Kidney (tissue), 14 donors: Measurements from ENCODE around the gene CCDC43. TPM values are rescaled to one million over a fixed set of nuclear protein-coding genes. Genes with fewer than 3 reads are reported as not detected.
"Not testable (repeated sequence)": the region's sequence is repeated elsewhere in the genome, so short reads cannot be mapped to it uniquely, and the experiment has no call there.

ENCODE experiments used
- DNase-seq, 5 donors: peaks; one replicate each; pipeline ENCODE4 v3.0.0-alpha.2; 2013 to 2020
- FAIRE-seq: peaks from 2 replicates; lab custom pipeline; 2012; peaks lifted over from hg19 to GRCh38; lab: Jason Lieb, UNC
- H3K27ac ChIP-seq, 2 donors: one replicate each; pipeline ENCODE4 v1.7.0; 2013; ENCODE audit warnings: low read depth in 2 of 2, low read length in 2 of 2, inconsistent platforms in 1 of 2
- H3K27me3 ChIP-seq: one replicate; pipeline ENCODE4 v1.7.1; 2013; ENCODE audit warnings: low read length, inconsistent platforms; ENCODE audit not compliant: control insufficient read depth, insufficient read depth
- H3K36me3 ChIP-seq, 3 donors: one replicate each; pipeline versions ENCODE4 v1.7.0 to v1.7.1; 2013; ENCODE audit warnings: low read length in 3 of 3, control low read depth in 1 of 3, inconsistent platforms in 1 of 3; ENCODE audit not compliant: insufficient read depth in 3 of 3, control insufficient read depth in 2 of 3
- H3K4me1 ChIP-seq, 3 donors: one replicate each; pipeline versions ENCODE4 v1.7.0 to v1.7.1; 2013; ENCODE audit warnings: low read length in 3 of 3, inconsistent platforms in 1 of 3, low read depth in 1 of 3; ENCODE audit not compliant: control insufficient read depth in 2 of 3, insufficient read depth in 2 of 3
- H3K4me3 ChIP-seq, 3 donors: one replicate each; pipeline versions ENCODE4 v1.7.0 to v1.8.1; 2013; ENCODE audit warnings: low read length in 3 of 3, control low read depth in 1 of 3, inconsistent platforms in 1 of 3
- H3K9ac ChIP-seq, 3 donors: one replicate each; pipeline versions ENCODE4 v1.7.0 to v1.7.1; 2013; ENCODE audit warnings: low read length in 3 of 3, control low read depth in 1 of 3, inconsistent platforms in 1 of 3
- H3K9me3 ChIP-seq, 3 donors: one replicate each; pipeline versions ENCODE4 v1.7.0 to v1.7.1; 2013; ENCODE audit warnings: low read length in 3 of 3, control low read depth in 1 of 3, inconsistent platforms in 1 of 3; ENCODE audit not compliant: control insufficient read depth in 2 of 3, insufficient read depth in 1 of 3
- intact Hi-C: fragments of 100-400 bp; cut with DNase I; formaldehyde crosslinking; loops from one replicate; pipeline ENCODE4 v1.11.1; 2022
- polyA plus RNA-seq: library from polyadenylated mRNA; stranded (reverse); fragments of 350-450 nt; fragmentation: Illumina TruSeq; extraction: RNeasy Lipid Tissue Mini Kit (QIAGEN cat#74804); gene quantifications from one replicate; pipeline ENCODE4 v1.2.3, GENCODE V29; 2014; ENCODE audit warnings: low read depth, low replicate concordance; ENCODE audit not compliant: insufficient read depth
- total RNA-seq: library from RNA; stranded (reverse); fragmentation: NEBNext Ultra II Directional; extraction: Animal tissue kit (Norgen Biotek cat#: 25700); gene quantifications from one replicate; pipeline ENCODE4 v1.2.1, GENCODE V29; 2021
- TF ChIP-seq, protein P1 (sequence below): IDR thresholded peaks from 3 replicates; pipeline ENCODE4 v1.5.1; 2012; ENCODE audit warnings: mild to moderate bottlenecking, moderate library complexity, borderline replicate concordance; ENCODE audit not compliant: insufficient read depth; ENCODE audit errors: extremely low read depth
- donor health status: control.
- donor health status: control.
- donor health status: control.
- donor health status: control.
- donor health status: control.
- donor health status: DM: yes; HTN: yes; CAD: no.
- donor health status: Normal renal cell carcinoma (clear cell type).

The CCDC43 gene
- total and polyA plus RNA-seq, 2 donors from 2014 or later = 14.9 to 20.3 TPM

DNA sequence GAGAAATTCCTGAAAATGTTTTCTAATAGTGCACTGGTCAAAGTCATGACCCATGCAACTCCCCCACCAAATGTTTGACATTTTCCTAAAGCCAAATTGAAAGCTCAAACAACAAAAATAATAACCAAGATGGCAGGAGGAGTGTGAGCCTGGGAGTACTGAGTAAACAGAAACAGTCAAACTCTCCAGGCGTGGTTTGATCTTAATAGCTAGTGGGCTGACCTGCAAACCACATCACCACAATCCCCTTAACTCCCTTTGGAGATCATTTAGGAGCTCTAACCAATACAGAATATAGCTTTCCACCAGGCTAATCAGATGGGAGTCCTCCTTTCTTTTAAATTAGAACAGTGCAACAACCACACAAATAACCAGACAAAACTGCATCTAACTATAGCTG lies 52.5 kb downstream of the CCDC43 start:
- H3K4me1 ChIP-seq = no peaks in the 10 kb centered on the region
- H3K27me3 ChIP-seq = no peaks in the 10 kb centered on the region
- no peaks in the 10 kb centered on the region for H3K9me3 ChIP-seq
- TF ChIP-seq, protein P1, sequence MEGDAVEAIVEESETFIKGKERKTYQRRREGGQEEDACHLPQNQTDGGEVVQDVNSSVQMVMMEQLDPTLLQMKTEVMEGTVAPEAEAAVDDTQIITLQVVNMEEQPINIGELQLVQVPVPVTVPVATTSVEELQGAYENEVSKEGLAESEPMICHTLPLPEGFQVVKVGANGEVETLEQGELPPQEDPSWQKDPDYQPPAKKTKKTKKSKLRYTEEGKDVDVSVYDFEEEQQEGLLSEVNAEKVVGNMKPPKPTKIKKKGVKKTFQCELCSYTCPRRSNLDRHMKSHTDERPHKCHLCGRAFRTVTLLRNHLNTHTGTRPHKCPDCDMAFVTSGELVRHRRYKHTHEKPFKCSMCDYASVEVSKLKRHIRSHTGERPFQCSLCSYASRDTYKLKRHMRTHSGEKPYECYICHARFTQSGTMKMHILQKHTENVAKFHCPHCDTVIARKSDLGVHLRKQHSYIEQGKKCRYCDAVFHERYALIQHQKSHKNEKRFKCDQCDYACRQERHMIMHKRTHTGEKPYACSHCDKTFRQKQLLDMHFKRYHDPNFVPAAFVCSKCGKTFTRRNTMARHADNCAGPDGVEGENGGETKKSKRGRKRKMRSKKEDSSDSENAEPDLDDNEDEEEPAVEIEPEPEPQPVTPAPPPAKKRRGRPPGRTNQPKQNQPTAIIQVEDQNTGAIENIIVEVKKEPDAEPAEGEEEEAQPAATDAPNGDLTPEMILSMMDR = no peak
- DNase-seq = no peak
- H3K36me3 ChIP-seq = no peaks in the 10 kb centered on the region
- no peak overlapping the region for H3K27ac ChIP-seq
- no peak overlapping the region for H3K4me3 ChIP-seq
- no peak for FAIRE-seq
- H3K9ac ChIP-seq = no peak overlapping the region
- intact Hi-C loops = no loop called here

DNA sequence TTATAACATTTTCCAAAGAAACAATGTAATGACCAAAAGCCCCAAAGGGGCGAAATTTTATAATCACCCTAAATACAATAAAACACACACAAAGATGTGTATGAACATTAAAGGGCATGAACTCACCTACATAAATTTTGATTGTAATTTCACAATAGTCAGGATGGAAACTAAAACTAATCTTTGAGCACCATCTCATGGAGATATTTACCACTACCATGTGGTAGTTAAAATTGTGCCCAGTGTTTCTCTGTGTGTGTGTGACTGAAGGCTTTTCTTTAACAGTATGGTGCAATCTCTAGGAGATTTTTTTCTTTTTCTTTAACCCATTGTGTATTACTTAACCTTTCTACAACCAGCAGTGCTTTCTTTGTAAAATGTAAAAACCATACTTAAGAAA lies 53.0 kb downstream of the CCDC43 start:
- no peak overlapping the region for H3K27ac ChIP-seq
- intact Hi-C loops = no loop called here
- H3K4me3 ChIP-seq = no peak overlapping the region
- TF ChIP-seq, protein P1 = peak; percentile 33
- FAIRE-seq = peak; percentile 75
- DNase-seq = peak in 2 of 5 donors; percentile 65 to 68
- H3K36me3 ChIP-seq = no peaks in the 10 kb centered on the region
- no peaks in the 10 kb centered on the region for H3K9me3 ChIP-seq
- H3K4me1 ChIP-seq = no peaks in the 10 kb centered on the region
- no peaks in the 10 kb centered on the region for H3K27me3 ChIP-seq
- no peak overlapping the region for H3K9ac ChIP-seq

DNA sequence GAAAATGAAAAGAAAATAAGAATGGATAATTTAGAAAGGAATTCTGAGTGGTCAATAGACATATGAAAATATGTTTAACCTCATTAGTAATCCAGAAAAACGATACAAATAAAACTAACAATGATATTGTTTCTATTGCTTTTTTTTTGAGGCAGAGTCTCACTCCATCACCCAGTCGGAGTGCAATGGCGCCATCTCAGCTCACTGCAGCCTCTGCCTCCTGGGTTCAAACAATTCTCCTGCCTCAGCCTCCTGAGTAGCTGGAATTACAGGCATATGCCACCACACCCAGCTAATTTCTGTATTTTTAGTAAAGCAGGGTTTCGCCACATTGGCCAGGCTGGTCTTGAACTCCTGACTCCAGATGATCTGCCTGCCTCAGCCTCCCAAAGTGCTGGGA lies 55.2 kb downstream of the CCDC43 start:
- H3K4me3 ChIP-seq, FAIRE-seq, H3K9me3 ChIP-seq, H3K27ac ChIP-seq, DNase-seq, H3K36me3 ChIP-seq, intact Hi-C loops, H3K9ac ChIP-seq, H3K27me3 ChIP-seq, H3K4me1 ChIP-seq: not testable (repeated sequence)

DNA sequence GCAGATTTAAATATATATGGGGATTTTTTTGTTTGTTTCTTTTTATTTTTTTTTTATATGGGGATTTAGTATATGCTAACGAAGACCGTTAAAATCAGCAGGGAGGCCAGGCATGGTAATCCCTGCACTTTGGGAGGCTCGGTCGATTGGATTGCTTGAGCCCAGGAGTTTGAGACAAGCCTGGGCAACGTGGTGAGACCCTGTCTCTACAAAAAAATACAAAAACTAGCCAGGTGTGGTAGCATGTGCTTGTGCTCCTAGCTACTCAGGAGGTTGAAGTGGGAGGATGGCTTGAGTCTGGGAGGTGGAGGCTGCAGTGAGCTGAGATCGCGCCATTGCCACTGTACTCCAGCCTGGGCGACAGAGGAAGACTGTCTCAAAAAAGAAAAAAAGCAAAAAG lies 55.6 kb downstream of the CCDC43 start:
- no peak overlapping the region for H3K27ac ChIP-seq

More for the DNA sequence above, 55.6 kb downstream of the CCDC43 start:
- H3K9ac ChIP-seq = no peak overlapping the region
- no peaks in the 10 kb centered on the region for H3K36me3 ChIP-seq
- H3K4me3 ChIP-seq = no peak overlapping the region
- H3K4me1 ChIP-seq = peaks cover 0 to under 1% (median 0%) of the 10 kb centered on the region in 3 donors
- no peak for FAIRE-seq
- no peaks in the 10 kb centered on the region for H3K27me3 ChIP-seq
- no peaks in the 10 kb centered on the region for H3K9me3 ChIP-seq
- intact Hi-C loops = no loop called here
- TF ChIP-seq, protein P1 = no peak
- no peak for DNase-seq
